Stimulated activated CD4-positive, alpha-beta T cell treated with anti-CD3 and anti-CD28 coated beads, Interleukin-1b, Interleukin-23, amount 100 ng/mL, for 1 hour (primary cell): Measurements from ENCODE around the gene SYNDIG1.

Experiments
- DNase-seq, 2 donors: peaks; one replicate each; pipeline ENCODE4 v3.0.0-alpha.2; 2020; ENCODE audit warnings: low read depth in 2 of 2

Gene SYNDIG1

GRCh38 chr20:24448170-24448569, 21.3 kb upstream of the SYNDIG1 start:
- no peak for DNase-seq

- no peak for DNase-seq
These were observed 20.3 kb upstream of the SYNDIG1 start for GRCh38 chr20:24449026-24449720.

GRCh38 chr20:24450177-24450576, 19.3 kb upstream of the SYNDIG1 start:
- no peak for DNase-seq

- DNase-seq: no peak
These were observed 18.6 kb upstream of the SYNDIG1 start for GRCh38 chr20:24450624-24451376.

- DNase-seq: no peak
These were observed 18.0 kb upstream of the SYNDIG1 start for GRCh38 chr20:24451428-24451827.

- no peak for DNase-seq
These were observed 17.4 kb upstream of the SYNDIG1 start for GRCh38 chr20:24452016-24452415.

GRCh38 chr20:24452498-24453127, 16.8 kb upstream of the SYNDIG1 start:
- no peak for DNase-seq

GRCh38 chr20:24453869-24454268, 15.6 kb upstream of the SYNDIG1 start:
- no peak for DNase-seq

GRCh38 chr20:24455081-24455480, 14.3 kb upstream of the SYNDIG1 start:
- DNase-seq: no peak

- DNase-seq: no peak
These were observed 13.0 kb upstream of the SYNDIG1 start for GRCh38 chr20:24456398-24456781.

- no peak for DNase-seq
These were observed 11.0 kb upstream of the SYNDIG1 start for GRCh38 chr20:24458436-24458835.

GRCh38 chr20:24459733-24460132, 9.7 kb upstream of the SYNDIG1 start:
- no peak for DNase-seq

- DNase-seq: no peak
These were observed 8.7 kb upstream of the SYNDIG1 start for GRCh38 chr20:24460712-24461111.

GRCh38 chr20:24461848-24462247, 7.6 kb upstream of the SYNDIG1 start:
- no peak for DNase-seq

GRCh38 chr20:24462460-24463010, 6.9 kb upstream of the SYNDIG1 start:
- DNase-seq: no peak

GRCh38 chr20:24465159-24465558, 4.3 kb upstream of the SYNDIG1 start:
- no peak for DNase-seq

- no peak for DNase-seq
These were observed 3.7 kb upstream of the SYNDIG1 start for GRCh38 chr20:24465730-24466129.

- no peak for DNase-seq
These were observed 871 bp upstream of the SYNDIG1 start for GRCh38 chr20:24468401-24469115.

- DNase-seq: no peak
These were observed 691 bp downstream of the SYNDIG1 start for GRCh38 chr20:24469894-24470745.

GRCh38 chr20:24470746-24471582, 1.5 kb downstream of the SYNDIG1 start:
- no peak for DNase-seq
